H9 (cell line): Measurements from ENCODE around the gene MRTFA. TPM values are rescaled to one million over a fixed set of nuclear protein-coding genes. Genes with fewer than 3 reads are reported as not detected.

Experiments used
- DNase-seq: peaks from one replicate; pipeline ENCODE4 v3.0.0-alpha.2; 2017
- H2AFZ ChIP-seq: one replicate; pipeline ENCODE4 v1.6.1; 2013; ENCODE audit warnings: mild to moderate bottlenecking, low read length, control low read depth, moderate library complexity
- H2AK5ac ChIP-seq: 2 replicates; pipeline ENCODE4 v1.6.1; 2013; ENCODE audit warnings: low read length, control low read depth, mixed read lengths; ENCODE audit not compliant: insufficient read length
- H2BK120ac ChIP-seq: one replicate; pipeline ENCODE4 v1.6.1; 2013; ENCODE audit warnings: low read depth, mild to moderate bottlenecking, low read length, control low read depth, inconsistent platforms; ENCODE audit not compliant: poor library complexity, severe bottlenecking
- H2BK12ac ChIP-seq: 2 replicates; pipeline ENCODE4 v1.6.1; 2013; ENCODE audit warnings: low read length, control low read depth, mixed read lengths, low read depth; ENCODE audit not compliant: insufficient read length
- H2BK15ac ChIP-seq: 2 replicates; pipeline ENCODE4 v1.6.1; 2013; ENCODE audit warnings: low read depth, low read length, control low read depth
- H2BK20ac ChIP-seq: one replicate; pipeline ENCODE4 v1.6.1; 2013; ENCODE audit warnings: low read depth, mild to moderate bottlenecking, low read length, control low read depth, inconsistent platforms; ENCODE audit not compliant: poor library complexity, severe bottlenecking
- H2BK5ac ChIP-seq: 2 replicates; pipeline ENCODE4 v1.6.1; 2013; ENCODE audit warnings: low read length, control low read depth, mixed read lengths; ENCODE audit not compliant: insufficient read length
- H3K14ac ChIP-seq: 2 replicates; pipeline ENCODE4 v1.6.1; 2013; ENCODE audit warnings: low read length, control low read depth; ENCODE audit not compliant: insufficient read depth
- H3K18ac ChIP-seq: 2 replicates; pipeline ENCODE4 v1.6.1; 2013; ENCODE audit warnings: low read depth, mild to moderate bottlenecking, mixed read lengths, low read length, control low read depth; ENCODE audit not compliant: insufficient read length
- H3K23ac ChIP-seq: 2 replicates; pipeline ENCODE4 v1.6.1; 2013; ENCODE audit warnings: low read length, control low read depth, mixed read lengths, low read depth; ENCODE audit not compliant: insufficient read length
- H3K23me2 ChIP-seq: 2 replicates; pipeline ENCODE4 v1.6.1; 2013; ENCODE audit warnings: low read depth, mild to moderate bottlenecking, mixed read lengths, low read length, control low read depth; ENCODE audit not compliant: insufficient read length, poor library complexity, severe bottlenecking
- H3K27ac ChIP-seq: 2 replicates; pipeline ENCODE4 v1.5.1; 2013; ENCODE audit warnings: low read length, control low read depth, mixed read lengths, low read depth; ENCODE audit not compliant: insufficient read length
- H3K27me3 ChIP-seq: 2 replicates; pipeline ENCODE4 v1.6.1; 2013; ENCODE audit warnings: low read length, control low read depth, inconsistent platforms; ENCODE audit not compliant: insufficient read depth
- H3K4ac ChIP-seq: 2 replicates; pipeline ENCODE4 v1.6.1; 2013; ENCODE audit warnings: low read depth, mild to moderate bottlenecking, control low read depth, inconsistent platforms, low read length, moderate library complexity
- H3K4me1 ChIP-seq: 2 replicates; pipeline ENCODE4 v1.6.1; 2013; ENCODE audit warnings: low read length, control low read depth, inconsistent platforms; ENCODE audit not compliant: insufficient read depth
- H3K4me2 ChIP-seq: 2 replicates; pipeline ENCODE4 v1.6.1; 2013; ENCODE audit warnings: low read length, control low read depth, mixed read lengths; ENCODE audit not compliant: insufficient read length, insufficient read depth
- H3K56ac ChIP-seq: 2 replicates; pipeline ENCODE4 v1.6.1; 2013; ENCODE audit warnings: low read depth, mild to moderate bottlenecking, mixed read lengths, low read length, control low read depth; ENCODE audit not compliant: insufficient read length
- H3K79me1 ChIP-seq: 2 replicates; pipeline ENCODE4 v1.6.1; 2013; ENCODE audit warnings: low read depth, mild to moderate bottlenecking, moderate library complexity, low read length, control low read depth, inconsistent platforms; ENCODE audit not compliant: insufficient read depth, poor library complexity, severe bottlenecking
- H3K79me2 ChIP-seq: 2 replicates; pipeline ENCODE4 v1.6.1; 2013; ENCODE audit warnings: low read length, control low read depth, inconsistent platforms; ENCODE audit not compliant: insufficient read depth
- H3K9ac ChIP-seq: 2 replicates; pipeline ENCODE4 v1.6.1; 2013; ENCODE audit warnings: low read length, control low read depth, mixed read lengths; ENCODE audit not compliant: insufficient read length; ENCODE audit errors: extremely low read depth
- H3K9me3 ChIP-seq: one replicate; pipeline ENCODE4 v1.6.1; 2013; ENCODE audit warnings: low read depth, low read length, inconsistent platforms; ENCODE audit not compliant: control insufficient read depth
- H3T11ph ChIP-seq: one replicate; pipeline ENCODE4 v1.6.1; 2013; ENCODE audit warnings: mild to moderate bottlenecking, low read length, control low read depth, inconsistent platforms
- H4K20me1 ChIP-seq: one replicate; pipeline ENCODE4 v1.6.1; 2013; ENCODE audit not compliant: control insufficient read depth, insufficient read length, insufficient read depth
- H4K5ac ChIP-seq: 2 replicates; pipeline ENCODE4 v1.6.1; 2013; ENCODE audit warnings: low read depth, mild to moderate bottlenecking, mixed read lengths, low read length, control low read depth; ENCODE audit not compliant: insufficient read length
- H4K8ac ChIP-seq: replicated peaks from 2 replicates; pipeline ENCODE4 v1.6.1; 2013; ENCODE audit warnings: low read length, control low read depth, mixed read lengths, low read depth; ENCODE audit not compliant: insufficient read length
- H4K91ac ChIP-seq: 2 replicates; pipeline ENCODE4 v1.6.1; 2013; ENCODE audit warnings: low read depth, mild to moderate bottlenecking, moderate library complexity, mixed read lengths, low read length, control low read depth; ENCODE audit not compliant: insufficient read length
- H3K27ac Mint-ChIP-seq, 3 experiments: 2 replicates in 2 of 3; 3 replicates in 1 of 3; pipeline ENCODE4 v1.8.0; 2020 to 2021; ENCODE audit warnings: mixed read lengths in 3 of 3, mild to moderate bottlenecking in 1 of 3, moderate library complexity in 1 of 3
- H3K27me3 Mint-ChIP-seq: 2 replicates; pipeline ENCODE4 v1.8.0; 2021; ENCODE audit warnings: low read depth, mild to moderate bottlenecking, moderate library complexity, mixed read lengths
- H3K36me3 Mint-ChIP-seq, 3 experiments: 2 replicates in 2 of 3; 3 replicates in 1 of 3; pipeline ENCODE4 v1.8.0; 2020 to 2021; ENCODE audit warnings: low read depth in 3 of 3, mixed read lengths in 3 of 3; ENCODE audit not compliant: insufficient read depth in 1 of 3
- H3K4me1 Mint-ChIP-seq, 2 experiments: 2 replicates each; pipeline ENCODE4 v1.8.0; 2020; ENCODE audit warnings: mixed read lengths in 2 of 2
- H3K4me3 Mint-ChIP-seq, 2 experiments: 2 replicates in 1 of 2; 3 replicates in 1 of 2; pipeline ENCODE4 v1.8.0; 2020 to 2021; ENCODE audit warnings: mild to moderate bottlenecking in 2 of 2, mixed read lengths in 2 of 2, moderate library complexity in 1 of 2
- H3K9me3 Mint-ChIP-seq, 2 experiments: 2 replicates in 1 of 2; 3 replicates in 1 of 2; pipeline ENCODE4 v1.8.0; 2020; ENCODE audit warnings: mild to moderate bottlenecking in 2 of 2, mixed read lengths in 2 of 2, moderate library complexity in 1 of 2
- CTCF ChIP-seq: fragments of 200-600 bp; sonication (generic); conservative IDR thresholded peaks from 3 replicates; pipeline ENCODE4 v1.8.0; 2021; ENCODE audit warnings: antibody characterized with exemption, mild to moderate bottlenecking
- WGBS: extraction: QIAGEN DNeasy Blood & Tissue Kit; methylation state at CpG from one replicate; pipeline ENCODE4 v1.1.7; 2013; ENCODE audit warnings: missing lambda C conversion rate, low lambda C conversion rate, mixed read lengths; ENCODE audit not compliant: insufficient read length; ENCODE audit errors: extremely low coverage; 5-methylcytosine and 5-hydroxymethylcytosine counted together
- total RNA-seq: library from RNA; stranded (reverse); gene quantifications from 2 replicates; pipeline ENCODE4 v1.2.1, GENCODE V29; 2021

Gene MRTFA
- total RNA-seq, 1 experiment from 2014 or later, result 38.1 TPM

GRCh38 chr22:40519284-40519947, 117.1 kb downstream of the MRTFA start:
- Histone ChIP-seq H3K18ac (no peak overlapping the region), H3K27ac (no peak overlapping the region), H2BK120ac (no peak overlapping the region), H3K4me2 (no peak overlapping the region), H3K27me3 (no peaks in the 10 kb centered on the region), H3K23ac (no peak overlapping the region), H2BK15ac (no peak overlapping the region), H2BK12ac (no peak overlapping the region), H3T11ph (no peak overlapping the region), H2BK5ac (no peak overlapping the region), H3K9ac (no peak overlapping the region), H3K4ac (no peak overlapping the region), H2AFZ (no peak overlapping the region), H3K56ac (no peak overlapping the region), H4K91ac (no peak overlapping the region), H4K8ac (no peak overlapping the region), H2BK20ac (no peak overlapping the region), H3K14ac (no peak overlapping the region), H3K23me2 (no peaks in the 10 kb centered on the region), H4K20me1 (no peaks in the 10 kb centered on the region), H2AK5ac (no peak overlapping the region), H3K9me3 (no peaks in the 10 kb centered on the region), H3K4me1 (peaks cover 3% of the 10 kb centered on the region; the same call in 1 of the 2 replicates), H3K79me1 (no peaks in the 10 kb centered on the region), H4K5ac (no peak overlapping the region), H3K79me2 (no peaks in the 10 kb centered on the region)
- no CpG with 5 or more reads among the region's 5 CpGs for WGBS
- no peak for TF ChIP-seq CTCF
- Mint-ChIP-seq H3K36me3 (peaks cover 9 to 22% (median 14%) of the 10 kb centered on the region in 3 experiments; a peak in 6 of 7 replicates), H3K4me1 (peaks cover 15 to 19% of the 10 kb centered on the region in 2 experiments), H3K4me3 (no peak overlapping the region), H3K27me3 (no peaks in the 10 kb centered on the region), H3K27ac (peak overlapping the region in 1 of 3 experiments; percentile 56; a peak in 1 of 7 replicates), H3K9me3 (peaks cover 3 to 7% of the 10 kb centered on the region in 2 experiments; a peak in 3 of 5 replicates)
- no peak for DNase-seq
